WTC11 (cell line): Measurements from ENCODE around the gene RASA2. TPM values are rescaled to one million over a fixed set of nuclear protein-coding genes. Genes with fewer than 3 reads are reported as not detected.

Experiments used
- ATAC-seq: fragments of 200-7000 bp; cut with Tn5 transposase; 2 replicates; pipeline ENCODE4 v1.10.0; 2021; ENCODE audit warnings: mild to moderate bottlenecking, moderate library complexity
- CTCF ChIA-PET: fragments of 300-600 bp; sonication (Branson Sonifier 250); formaldehyde crosslinking; loops from one replicate; lab custom pipeline; 2021; ENCODE audit warnings: antibody characterized with exemption; lab: Charles Lee
- POLR2A ChIA-PET: fragments of 350-600 bp; sonication (Branson Sonifier 250); formaldehyde crosslinking; loops from one replicate; lab custom pipeline; 2021; ENCODE audit warnings: antibody characterized with exemption; lab: Charles Lee
- DNase-seq: peaks from one replicate; pipeline ENCODE4 v3.0.0; 2021; ENCODE audit warnings: low spot score
- H3K27ac Mint-ChIP-seq: 2 replicates; pipeline ENCODE4 v1.8.0; 2021; ENCODE audit warnings: mixed read lengths
- H3K27me3 Mint-ChIP-seq: 2 replicates; pipeline ENCODE4 v1.8.0; 2021; ENCODE audit warnings: low read depth, mild to moderate bottlenecking, moderate library complexity, mixed read lengths
- H3K36me3 Mint-ChIP-seq: 2 replicates; pipeline ENCODE4 v1.8.0; 2021; ENCODE audit warnings: mixed read lengths
- H3K4me1 Mint-ChIP-seq: 2 replicates; pipeline ENCODE4 v1.8.0; 2022; ENCODE audit warnings: mixed read lengths
- H3K4me3 Mint-ChIP-seq: 2 replicates; pipeline ENCODE4 v1.8.0; 2021; ENCODE audit warnings: mild to moderate bottlenecking, moderate library complexity, mixed read lengths
- H3K9me3 Mint-ChIP-seq: 2 replicates; pipeline ENCODE4 v1.8.0; 2021; ENCODE audit warnings: mixed read lengths
- ATF1 ChIP-seq: sonication (generic); formaldehyde crosslinking; IDR thresholded peaks from 2 replicates; pipeline ENCODE4 v1.8.1; 2023; ENCODE audit warnings: mild to moderate bottlenecking, moderate library complexity, missing genetic modification reagents
- CDX4 ChIP-seq: fragments of 250-450 bp; sonication (Bioruptor Pico); IDR thresholded peaks from 2 replicates; pipeline ENCODE4 v1.9.0; 2021; ENCODE audit warnings: moderate library complexity, mild to moderate bottlenecking, inconsistent platforms, borderline replicate concordance
- CREM ChIP-seq: sonication (generic); formaldehyde crosslinking; IDR thresholded peaks from 2 replicates; pipeline ENCODE4 v1.8.1; 2022; ENCODE audit warnings: mild to moderate bottlenecking, missing genetic modification reagents, moderate library complexity
- FOXP1 ChIP-seq: sonication (generic); formaldehyde crosslinking; IDR thresholded peaks from 2 replicates; pipeline ENCODE4 v1.8.0; 2022; ENCODE audit warnings: missing genetic modification reagents, mild to moderate bottlenecking, moderate library complexity, borderline replicate concordance
- FOXP4 ChIP-seq: sonication (generic); formaldehyde crosslinking; IDR thresholded peaks from 2 replicates; pipeline ENCODE4 v1.8.0; 2022; ENCODE audit warnings: mild to moderate bottlenecking, missing genetic modification reagents
- JUN ChIP-seq: sonication (generic); formaldehyde crosslinking; IDR thresholded peaks from 2 replicates; pipeline ENCODE4 v1.8.0; 2023; ENCODE audit warnings: mild to moderate bottlenecking, missing genetic modification reagents
- MLX ChIP-seq: sonication (generic); formaldehyde crosslinking; IDR thresholded peaks from 2 replicates; pipeline ENCODE4 v1.8.1; 2023; ENCODE audit warnings: mild to moderate bottlenecking, missing genetic modification reagents, moderate library complexity
- NFE2L1 ChIP-seq: sonication (generic); formaldehyde crosslinking; IDR thresholded peaks from 2 replicates; pipeline ENCODE4 v1.8.1; 2023; ENCODE audit warnings: missing genetic modification reagents
- NR3C1 ChIP-seq: sonication (generic); formaldehyde crosslinking; conservative IDR thresholded peaks from 2 replicates; pipeline ENCODE4 v1.8.1; 2023; ENCODE audit warnings: low read depth, mild to moderate bottlenecking, missing genetic modification reagents
- RORB ChIP-seq: fragments of 250-450 bp; sonication (Bioruptor Pico); IDR thresholded peaks from 2 replicates; pipeline ENCODE4 v1.9.0; 2021; ENCODE audit warnings: mild to moderate bottlenecking
- SP1 ChIP-seq: sonication (generic); formaldehyde crosslinking; conservative IDR thresholded peaks from 2 replicates; pipeline ENCODE4 v1.8.1; 2022; ENCODE audit warnings: missing genetic modification reagents
- STAT6 ChIP-seq: sonication (generic); formaldehyde crosslinking; conservative IDR thresholded peaks from 2 replicates; pipeline ENCODE4 v1.8.1; 2023; ENCODE audit warnings: mild to moderate bottlenecking, low read depth, missing genetic modification reagents, moderate library complexity
- TEAD4 ChIP-seq: sonication (generic); formaldehyde crosslinking; IDR thresholded peaks from 2 replicates; pipeline ENCODE4 v1.8.0; 2022; ENCODE audit warnings: mild to moderate bottlenecking, missing genetic modification reagents
- ZNF232 ChIP-seq: sonication (generic); formaldehyde crosslinking; IDR thresholded peaks from 2 replicates; pipeline ENCODE4 v1.8.0; 2022; ENCODE audit warnings: mild to moderate bottlenecking, missing genetic modification reagents
- ZNF317 ChIP-seq: sonication (generic); formaldehyde crosslinking; IDR thresholded peaks from 2 replicates; pipeline ENCODE4 v1.8.1; 2023; ENCODE audit warnings: low read depth, mild to moderate bottlenecking, moderate library complexity, missing genetic modification reagents, borderline replicate concordance
- ZNF416 ChIP-seq: fragments of 250-450 bp; sonication (Bioruptor Pico); IDR thresholded peaks from 2 replicates; pipeline ENCODE4 v1.9.0; 2021; ENCODE audit warnings: mild to moderate bottlenecking, inconsistent platforms
- total RNA-seq: library from RNA; stranded (reverse); gene quantifications from 3 replicates; pipeline ENCODE4 v1.2.3, GENCODE V29; 2021
- TF ChIP-seq, protein P1 (sequence below): sonication (generic); formaldehyde crosslinking; IDR thresholded peaks from 2 replicates; pipeline ENCODE4 v1.8.1; 2023; ENCODE audit warnings: mild to moderate bottlenecking, moderate library complexity, missing genetic modification reagents
- TF ChIP-seq, protein P2 (sequence below): sonication (generic); formaldehyde crosslinking; IDR thresholded peaks from 2 replicates; pipeline ENCODE4 v1.8.1; 2022; ENCODE audit warnings: mild to moderate bottlenecking, moderate library complexity, missing genetic modification reagents
- TF ChIP-seq, protein P3 (sequence below): sonication (generic); formaldehyde crosslinking; IDR thresholded peaks from 2 replicates; pipeline ENCODE4 v1.8.0; 2023; ENCODE audit warnings: missing genetic modification reagents
- TF ChIP-seq, protein P4 (sequence below): fragments of 250-450 bp; sonication (Bioruptor Pico); IDR thresholded peaks from 2 replicates; pipeline ENCODE4 v2.1.2; 2022; ENCODE audit warnings: mild to moderate bottlenecking, moderate library complexity
- TF ChIP-seq, protein P5 (sequence below): sonication (generic); formaldehyde crosslinking; IDR thresholded peaks from 2 replicates; pipeline ENCODE4 v1.8.0; 2022; ENCODE audit warnings: missing genetic modification reagents

The RASA2 gene
- total RNA-seq, 1 experiment from 2014 or later: 13.9 TPM

GRCh38 chr3:141552440-141552991 lies 65.7 kb downstream of the RASA2 start:
- Mint-ChIP-seq H3K36me3 (peaks cover 7% of the 10 kb centered on the region; the same call in 1 of the 2 replicates), H3K27ac (no peak overlapping the region), H3K4me3 (no peak overlapping the region), H3K9me3 (peaks cover 5% of the 10 kb centered on the region; the same call in 1 of the 2 replicates), H3K27me3 (no peaks in the 10 kb centered on the region), H3K4me1 (no peaks in the 10 kb centered on the region)
- TF ChIP-seq JUN (CRISPR knock-in tag): no peak
- TF ChIP-seq, protein P1, sequence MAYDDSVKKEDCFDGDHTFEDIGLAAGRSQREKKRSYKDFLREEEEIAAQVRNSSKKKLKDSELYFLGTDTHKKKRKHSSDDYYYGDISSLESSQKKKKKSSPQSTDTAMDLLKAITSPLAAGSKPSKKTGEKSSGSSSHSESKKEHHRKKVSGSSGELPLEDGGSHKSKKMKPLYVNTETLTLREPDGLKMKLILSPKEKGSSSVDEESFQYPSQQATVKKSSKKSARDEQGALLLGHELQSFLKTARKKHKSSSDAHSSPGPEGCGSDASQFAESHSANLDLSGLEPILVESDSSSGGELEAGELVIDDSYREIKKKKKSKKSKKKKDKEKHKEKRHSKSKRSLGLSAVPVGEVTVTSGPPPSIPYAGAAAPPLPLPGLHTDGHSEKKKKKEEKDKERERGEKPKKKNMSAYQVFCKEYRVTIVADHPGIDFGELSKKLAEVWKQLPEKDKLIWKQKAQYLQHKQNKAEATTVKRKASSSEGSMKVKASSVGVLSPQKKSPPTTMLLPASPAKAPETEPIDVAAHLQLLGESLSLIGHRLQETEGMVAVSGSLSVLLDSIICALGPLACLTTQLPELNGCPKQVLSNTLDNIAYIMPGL: no peak
- TF ChIP-seq FOXP1: no peak
- no peak for TF ChIP-seq FOXP4 (CRISPR knock-in tag)
- no peak for TF ChIP-seq ZNF232
- TF ChIP-seq CDX4 (CRISPR knock-in tag): no peak
- TF ChIP-seq TEAD4 (CRISPR knock-in tag): no peak
- TF ChIP-seq, protein P2, sequence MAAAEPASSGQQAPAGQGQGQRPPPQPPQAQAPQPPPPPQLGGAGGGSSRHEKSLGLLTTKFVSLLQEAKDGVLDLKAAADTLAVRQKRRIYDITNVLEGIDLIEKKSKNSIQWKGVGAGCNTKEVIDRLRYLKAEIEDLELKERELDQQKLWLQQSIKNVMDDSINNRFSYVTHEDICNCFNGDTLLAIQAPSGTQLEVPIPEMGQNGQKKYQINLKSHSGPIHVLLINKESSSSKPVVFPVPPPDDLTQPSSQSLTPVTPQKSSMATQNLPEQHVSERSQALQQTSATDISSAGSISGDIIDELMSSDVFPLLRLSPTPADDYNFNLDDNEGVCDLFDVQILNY (CRISPR knock-in tag): no peak
- TF ChIP-seq MLX: no peak
- TF ChIP-seq SP1 (CRISPR knock-in tag): no peak
- TF ChIP-seq STAT6: no peak
- ChIA-PET POLR2A (no interaction called here), CTCF (interaction anchor here (0.6 to 1.0 kb wide), 4 partner anchors 76 to 192 kb away, joined by 3 to 4 read pairs (median 3); no protein-coding TSS in a partner anchor)
- no peak for DNase-seq
- ATAC-seq: no peak

DNA sequence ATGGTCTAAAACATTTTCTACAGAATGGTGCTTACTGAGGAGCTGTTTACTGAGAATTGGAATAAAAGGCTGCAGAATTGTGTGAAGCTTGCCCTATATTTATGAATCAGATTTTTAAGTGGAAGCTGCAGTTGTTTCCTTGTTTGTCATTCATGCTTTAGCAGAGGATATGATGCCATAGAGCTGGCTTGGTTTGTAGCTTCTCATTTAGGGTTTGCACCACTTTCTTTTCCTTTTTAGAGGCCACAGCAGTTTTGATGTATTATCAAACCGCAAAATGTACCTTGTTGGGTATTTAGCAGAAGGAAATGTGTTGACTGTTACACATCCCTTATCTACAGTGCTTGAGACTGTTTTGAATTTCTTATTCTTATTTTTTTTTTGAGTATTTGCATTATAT lies 66.2 kb downstream of the RASA2 start:
- CTCF ChIA-PET: interaction anchor here (0.6 to 1.0 kb wide), 3 partner anchors 92 to 192 kb away, joined by 3 to 4 read pairs (median 3); no protein-coding TSS in a partner anchor
- no peak overlapping the region for H3K4me3 Mint-ChIP-seq
- peaks cover 1% of the 10 kb centered on the region; the same call in 1 of the 2 replicates for H3K36me3 Mint-ChIP-seq
- no peaks in the 10 kb centered on the region; the same call in 1 of the 2 replicates for H3K9me3 Mint-ChIP-seq
- ATAC-seq: no peak
- H3K27me3 Mint-ChIP-seq: no peaks in the 10 kb centered on the region
- H3K4me1 Mint-ChIP-seq: no peaks in the 10 kb centered on the region
- POLR2A ChIA-PET: no interaction called here
- no peak for DNase-seq
- H3K27ac Mint-ChIP-seq: no peak overlapping the region
- TF ChIP-seq ZNF416 (CRISPR knock-in tag) (no peak), ZNF317 (CRISPR knock-in tag) (no peak), NFE2L1 (no peak), NR3C1 (CRISPR knock-in tag) (no peak), RORB (CRISPR knock-in tag) (no peak), CREM (CRISPR knock-in tag) (no peak), ATF1 (no peak)
- TF ChIP-seq, protein P3, sequence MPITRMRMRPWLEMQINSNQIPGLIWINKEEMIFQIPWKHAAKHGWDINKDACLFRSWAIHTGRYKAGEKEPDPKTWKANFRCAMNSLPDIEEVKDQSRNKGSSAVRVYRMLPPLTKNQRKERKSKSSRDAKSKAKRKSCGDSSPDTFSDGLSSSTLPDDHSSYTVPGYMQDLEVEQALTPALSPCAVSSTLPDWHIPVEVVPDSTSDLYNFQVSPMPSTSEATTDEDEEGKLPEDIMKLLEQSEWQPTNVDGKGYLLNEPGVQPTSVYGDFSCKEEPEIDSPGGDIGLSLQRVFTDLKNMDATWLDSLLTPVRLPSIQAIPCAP (CRISPR knock-in tag): no peak
- TF ChIP-seq, protein P4, sequence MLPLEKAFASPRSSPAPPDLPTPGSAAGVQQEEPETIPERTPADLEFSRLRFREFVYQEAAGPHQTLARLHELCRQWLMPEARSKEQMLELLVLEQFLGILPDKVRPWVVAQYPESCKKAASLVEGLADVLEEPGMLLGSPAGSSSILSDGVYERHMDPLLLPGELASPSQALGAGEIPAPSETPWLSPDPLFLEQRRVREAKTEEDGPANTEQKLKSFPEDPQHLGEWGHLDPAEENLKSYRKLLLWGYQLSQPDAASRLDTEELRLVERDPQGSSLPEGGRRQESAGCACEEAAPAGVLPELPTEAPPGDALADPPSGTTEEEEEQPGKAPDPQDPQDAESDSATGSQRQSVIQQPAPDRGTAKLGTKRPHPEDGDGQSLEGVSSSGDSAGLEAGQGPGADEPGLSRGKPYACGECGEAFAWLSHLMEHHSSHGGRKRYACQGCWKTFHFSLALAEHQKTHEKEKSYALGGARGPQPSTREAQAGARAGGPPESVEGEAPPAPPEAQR (CRISPR knock-in tag): no peak
- TF ChIP-seq, protein P5, sequence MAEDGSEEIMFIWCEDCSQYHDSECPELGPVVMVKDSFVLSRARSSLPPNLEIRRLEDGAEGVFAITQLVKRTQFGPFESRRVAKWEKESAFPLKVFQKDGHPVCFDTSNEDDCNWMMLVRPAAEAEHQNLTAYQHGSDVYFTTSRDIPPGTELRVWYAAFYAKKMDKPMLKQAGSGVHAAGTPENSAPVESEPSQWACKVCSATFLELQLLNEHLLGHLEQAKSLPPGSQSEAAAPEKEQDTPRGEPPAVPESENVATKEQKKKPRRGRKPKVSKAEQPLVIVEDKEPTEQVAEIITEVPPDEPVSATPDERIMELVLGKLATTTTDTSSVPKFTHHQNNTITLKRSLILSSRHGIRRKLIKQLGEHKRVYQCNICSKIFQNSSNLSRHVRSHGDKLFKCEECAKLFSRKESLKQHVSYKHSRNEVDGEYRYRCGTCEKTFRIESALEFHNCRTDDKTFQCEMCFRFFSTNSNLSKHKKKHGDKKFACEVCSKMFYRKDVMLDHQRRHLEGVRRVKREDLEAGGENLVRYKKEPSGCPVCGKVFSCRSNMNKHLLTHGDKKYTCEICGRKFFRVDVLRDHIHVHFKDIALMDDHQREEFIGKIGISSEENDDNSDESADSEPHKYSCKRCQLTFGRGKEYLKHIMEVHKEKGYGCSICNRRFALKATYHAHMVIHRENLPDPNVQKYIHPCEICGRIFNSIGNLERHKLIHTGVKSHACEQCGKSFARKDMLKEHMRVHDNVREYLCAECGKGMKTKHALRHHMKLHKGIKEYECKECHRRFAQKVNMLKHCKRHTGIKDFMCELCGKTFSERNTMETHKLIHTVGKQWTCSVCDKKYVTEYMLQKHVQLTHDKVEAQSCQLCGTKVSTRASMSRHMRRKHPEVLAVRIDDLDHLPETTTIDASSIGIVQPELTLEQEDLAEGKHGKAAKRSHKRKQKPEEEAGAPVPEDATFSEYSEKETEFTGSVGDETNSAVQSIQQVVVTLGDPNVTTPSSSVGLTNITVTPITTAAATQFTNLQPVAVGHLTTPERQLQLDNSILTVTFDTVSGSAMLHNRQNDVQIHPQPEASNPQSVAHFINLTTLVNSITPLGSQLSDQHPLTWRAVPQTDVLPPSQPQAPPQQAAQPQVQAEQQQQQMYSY (CRISPR knock-in tag): no peak
